Mucosa of gallbladder (tissue), 1 donor: ENCODE results near the gene FAM3D. TPM values are rescaled to one million over a fixed set of nuclear protein-coding genes. Genes with fewer than 3 reads are reported as not detected.
"Not testable (repeated sequence)": the region's sequence is repeated elsewhere in the genome, so short reads cannot be mapped to it uniquely, and the experiment has no call there.

ENCODE experiments used
- DNase-seq: peaks from one replicate; pipeline ENCODE4 v3.0.0-alpha.2; 2020; ENCODE audit warnings: low spot score
- total RNA-seq: library from RNA; stranded (reverse); gene quantifications from one replicate; pipeline ENCODE4 v1.2.1, GENCODE V29; 2021
- donor health status: DM: no; HTN: no; CAD: no.

FAM3D gene, protein sequence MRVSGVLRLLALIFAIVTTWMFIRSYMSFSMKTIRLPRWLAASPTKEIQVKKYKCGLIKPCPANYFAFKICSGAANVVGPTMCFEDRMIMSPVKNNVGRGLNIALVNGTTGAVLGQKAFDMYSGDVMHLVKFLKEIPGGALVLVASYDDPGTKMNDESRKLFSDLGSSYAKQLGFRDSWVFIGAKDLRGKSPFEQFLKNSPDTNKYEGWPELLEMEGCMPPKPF
- 98.6 TPM for total RNA-seq

- DNase-seq = peak; percentile 82
These were observed at the start of gene FAM3D for GRCh38 chr3:58666683-58667082. Gene FAM3D (minus strand): TSS chr3:58666774. CDS start chr3:58655563, 11,211 bp downstream.

DNA sequence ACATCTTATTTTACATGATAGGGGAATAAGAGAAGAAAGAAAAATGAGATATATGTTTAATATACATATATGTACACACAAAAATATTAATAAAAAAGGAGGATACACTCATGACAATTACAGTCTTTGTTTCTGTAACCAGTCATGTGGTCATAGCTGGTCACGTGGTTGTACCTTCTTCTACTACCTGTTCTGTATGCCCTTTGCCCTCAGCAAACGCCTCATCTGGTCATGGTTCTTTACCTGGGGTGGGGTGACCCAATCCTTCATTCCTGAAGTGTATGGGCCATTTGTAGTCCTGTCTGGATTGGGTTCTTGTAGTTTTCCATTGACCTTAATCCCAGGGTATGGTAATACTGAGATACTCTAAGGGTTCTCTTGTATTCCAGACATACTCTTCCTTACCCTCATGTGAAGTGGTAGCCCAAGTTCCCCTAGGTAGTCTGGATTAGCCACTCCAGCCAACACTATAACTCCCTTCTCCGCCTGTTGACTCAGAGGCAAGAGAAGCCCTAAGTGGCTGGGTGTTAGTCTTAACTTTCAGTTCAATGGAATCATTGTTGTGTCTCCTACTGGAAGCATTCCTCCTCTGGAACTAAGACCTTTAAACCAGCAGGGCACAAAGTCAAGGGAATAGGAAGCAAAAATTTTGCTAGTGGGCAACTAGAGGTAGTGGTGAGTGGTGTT is 47.3 kb upstream of the FAM3D start:
- DNase-seq = no peak

- no peak for DNase-seq
These were observed 45.3 kb upstream of the FAM3D start for GRCh38 chr3:58711871-58712270.

- DNase-seq = not testable (repeated sequence)
These were observed 42.4 kb upstream of the FAM3D start for GRCh38 chr3:58708983-58709382.

DNA sequence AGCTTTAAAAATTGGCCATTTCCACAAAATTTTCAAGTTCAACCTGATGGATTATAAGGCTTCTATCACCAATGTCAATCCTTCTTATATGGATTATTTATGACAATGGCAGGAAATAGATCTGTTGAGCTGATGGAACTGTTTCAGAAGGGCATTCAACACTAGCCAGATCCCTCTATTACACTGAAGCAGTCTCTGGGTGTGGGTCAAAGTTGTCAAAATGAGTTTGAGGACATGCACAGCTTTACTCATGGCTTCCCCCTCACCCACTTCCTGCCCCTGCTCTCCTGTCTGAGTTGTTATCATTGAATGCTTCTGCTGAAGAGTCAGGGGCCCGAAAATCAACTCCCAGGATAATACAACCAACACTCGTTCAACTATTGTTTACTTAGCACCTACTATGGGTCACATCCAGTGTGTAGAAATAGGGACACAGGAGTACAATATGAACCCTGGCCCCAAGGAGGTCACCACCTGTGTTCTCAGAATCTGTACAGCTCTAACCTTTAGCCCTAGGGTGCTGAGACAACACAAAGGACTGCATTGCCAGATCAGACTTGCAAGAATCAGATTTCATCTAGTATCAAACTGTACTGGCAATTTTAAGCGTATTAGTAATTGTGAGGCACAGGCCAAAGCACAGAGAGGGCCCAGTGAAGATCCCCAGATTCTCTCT is 41.7 kb upstream of the FAM3D start:
- DNase-seq = no peak

- DNase-seq = no peak
These were observed 40.9 kb upstream of the FAM3D start for GRCh38 chr3:58707390-58707930.

GRCh38 chr3:58706395-58707167 is 40.0 kb upstream of the FAM3D start:
- no peak for DNase-seq

DNA sequence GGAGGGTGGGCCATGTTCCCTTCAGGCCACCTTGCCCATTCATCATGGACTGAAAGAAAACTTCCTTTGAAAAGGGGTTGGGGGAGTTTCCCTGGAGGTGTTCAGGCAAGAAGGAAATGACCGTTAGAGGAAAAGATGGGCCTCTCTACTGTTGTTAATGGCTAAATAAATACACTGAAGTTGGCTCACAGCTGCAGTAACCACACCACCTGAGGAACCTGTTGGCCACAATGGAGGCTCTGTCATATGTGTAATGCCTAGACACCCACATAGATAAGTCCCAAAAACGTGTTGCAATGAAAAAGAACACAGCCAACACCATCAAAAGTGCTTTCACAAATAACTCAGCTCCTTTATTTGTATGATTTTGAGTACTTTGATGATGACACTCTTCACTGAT is 38.2 kb upstream of the FAM3D start:
- no peak for DNase-seq

DNA sequence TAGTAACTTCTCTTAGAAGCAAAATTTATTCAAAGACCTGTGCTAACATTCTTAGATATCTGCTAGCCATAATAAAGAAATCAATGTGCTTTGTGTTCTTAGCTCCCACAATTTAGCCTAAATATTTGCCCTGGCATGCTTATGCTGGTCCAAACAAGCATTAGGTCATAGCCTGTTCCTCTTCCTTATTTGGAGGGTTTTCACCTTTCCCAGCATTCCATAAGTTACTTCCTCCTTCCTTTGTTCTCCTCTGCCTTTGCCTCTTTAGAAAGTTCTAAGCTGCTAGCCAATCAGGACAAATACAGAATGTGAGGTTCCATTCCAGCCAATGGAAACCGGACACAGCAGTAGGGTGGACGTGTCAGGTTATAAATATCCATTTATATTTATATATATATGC is 37.7 kb upstream of the FAM3D start:
- DNase-seq = not testable (repeated sequence)

- no peak for DNase-seq
These were observed 31.7 kb upstream of the FAM3D start for GRCh38 chr3:58698246-58698645.

DNA sequence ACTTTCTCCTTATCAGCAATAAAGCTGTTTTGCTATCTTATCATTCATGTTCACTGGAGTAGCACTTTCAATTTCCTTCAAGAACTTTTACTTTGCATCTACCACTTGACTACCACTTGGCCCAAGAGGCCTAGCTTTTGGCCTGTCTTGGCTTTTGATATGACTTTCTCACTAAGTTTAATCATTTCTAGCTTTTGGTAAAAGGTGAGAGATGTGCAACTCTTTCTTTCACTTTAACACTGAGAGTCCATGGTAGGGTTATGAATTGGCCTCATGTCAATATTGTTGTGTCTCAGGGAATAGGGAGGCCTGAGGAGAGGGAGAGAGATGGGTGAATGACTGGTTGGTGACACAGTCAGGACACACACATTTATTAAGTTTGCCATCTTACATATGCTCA is 31.0 kb upstream of the FAM3D start:
- no peak for DNase-seq

DNA sequence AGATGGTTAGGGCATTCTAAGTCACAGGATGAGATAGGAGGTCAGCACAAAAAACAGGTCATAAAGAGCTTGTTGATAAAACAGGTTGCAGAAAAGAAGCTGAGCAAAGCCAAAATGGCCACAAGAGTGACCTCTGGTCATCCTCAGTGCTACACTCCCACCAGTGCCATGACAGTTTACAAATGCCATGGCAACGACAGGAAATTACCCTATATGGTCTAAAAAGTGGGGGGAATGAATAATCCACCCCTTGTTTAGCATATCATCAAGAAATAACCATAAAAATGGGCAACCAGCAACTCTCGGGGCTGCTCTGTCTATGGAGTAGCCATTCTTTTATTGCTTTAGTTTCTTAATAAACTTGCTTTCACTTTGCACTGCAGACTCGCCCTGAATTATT is 30.2 kb upstream of the FAM3D start:
- DNase-seq = not testable (repeated sequence)

DNA sequence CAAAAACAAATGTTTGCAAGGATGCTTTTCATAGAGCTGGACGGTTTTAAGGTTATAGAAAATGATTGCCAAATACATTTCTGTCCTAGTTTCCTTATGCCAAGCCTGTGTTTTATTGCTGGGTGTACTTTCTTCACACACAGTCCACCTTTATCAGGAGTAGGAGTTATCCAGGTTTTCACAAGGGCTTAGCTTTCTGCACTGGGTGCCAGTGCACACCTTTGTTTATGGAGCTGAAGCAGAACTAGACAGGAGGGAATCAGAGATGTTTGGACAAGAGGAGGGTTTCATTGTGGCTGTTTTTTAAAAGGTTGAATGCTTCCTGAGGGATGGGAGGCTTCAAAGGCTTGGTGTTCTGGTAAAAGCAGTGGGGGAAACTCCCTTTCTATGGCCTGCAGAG is 29.5 kb upstream of the FAM3D start:
- no peak for DNase-seq

DNA sequence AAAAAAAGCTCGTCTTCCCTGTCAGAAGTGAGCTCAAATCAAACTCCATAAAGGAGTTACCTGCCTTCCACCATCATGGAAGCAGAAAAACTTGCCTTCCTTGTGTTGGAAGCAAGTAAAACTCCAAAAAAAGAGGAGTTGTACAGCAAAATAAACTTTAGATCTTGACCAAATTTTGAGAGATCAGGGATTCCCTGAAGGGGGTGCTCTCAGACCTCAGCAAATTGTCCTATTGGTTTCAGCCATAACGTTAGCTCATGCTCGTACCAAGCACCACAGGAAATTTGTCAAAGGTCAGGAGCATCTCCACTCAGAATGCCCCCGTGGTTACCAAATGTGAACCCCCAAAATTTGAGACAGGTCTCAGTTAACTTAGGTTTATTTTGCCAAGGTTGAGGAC is 28.7 kb upstream of the FAM3D start:
- DNase-seq = not testable (repeated sequence)

DNA sequence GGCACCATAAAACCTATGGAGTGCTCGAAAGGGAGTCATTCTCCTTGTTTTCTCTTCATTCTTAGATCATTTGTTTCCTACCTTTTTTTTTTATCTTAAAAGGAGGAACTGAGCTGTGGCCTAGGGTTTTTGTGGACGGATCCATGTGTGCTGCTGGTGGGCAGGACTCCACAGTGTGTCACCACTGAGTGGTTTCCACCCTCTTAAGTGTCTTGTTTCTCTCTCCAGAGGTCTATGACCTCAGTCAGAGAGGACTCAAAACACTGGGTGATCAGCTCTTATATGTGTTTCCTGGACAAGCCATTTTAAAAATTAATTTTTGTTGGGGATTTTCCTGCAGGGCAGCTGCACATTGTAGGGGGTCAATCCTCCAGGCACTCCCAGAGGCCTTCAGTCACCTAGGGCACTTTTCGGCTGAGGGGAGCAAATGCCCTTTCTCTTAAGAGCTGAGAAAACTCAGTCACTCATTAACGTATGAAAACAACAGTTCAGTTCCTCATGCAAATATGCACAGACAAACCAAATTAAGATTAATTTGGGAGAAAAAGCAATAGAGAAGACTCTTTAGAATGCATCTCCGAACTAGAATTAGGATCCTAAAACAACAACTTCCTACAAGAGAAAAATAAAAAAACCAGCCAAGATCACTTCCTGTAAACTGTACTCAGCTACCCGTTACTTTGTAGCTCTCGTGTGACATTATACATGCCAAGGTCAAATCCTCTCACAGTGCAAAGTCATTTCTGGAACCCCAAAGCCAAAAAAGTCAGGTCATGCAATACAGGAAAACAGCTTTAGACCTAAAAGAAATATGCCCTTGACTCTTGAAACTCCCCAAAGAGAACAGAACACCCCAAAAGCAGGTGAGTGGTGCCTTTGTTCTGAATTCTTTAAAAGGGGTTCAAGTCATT is 27.6 kb upstream of the FAM3D start:
- DNase-seq = no peak

DNA sequence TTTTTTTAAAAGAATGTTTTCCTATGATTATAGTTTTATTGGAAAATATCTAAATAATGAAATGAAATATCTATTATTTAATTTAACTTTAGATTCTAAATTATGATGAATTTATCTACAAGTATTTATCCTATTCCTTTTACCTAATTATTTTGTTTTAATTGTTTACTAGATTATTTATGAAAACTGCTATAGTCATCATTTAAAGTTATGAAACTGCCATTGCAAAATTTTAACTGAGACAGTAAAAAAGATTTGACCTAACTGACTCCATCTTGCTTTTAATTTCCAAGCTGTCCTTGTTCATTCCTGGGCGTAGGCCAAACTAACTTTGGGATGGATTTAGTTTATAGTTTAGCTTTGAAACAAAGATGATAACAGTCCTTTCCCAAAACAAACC is 25.9 kb upstream of the FAM3D start:
- DNase-seq = no peak

- DNase-seq = no peak
These were observed 25.4 kb upstream of the FAM3D start for GRCh38 chr3:58691997-58692396.

DNA sequence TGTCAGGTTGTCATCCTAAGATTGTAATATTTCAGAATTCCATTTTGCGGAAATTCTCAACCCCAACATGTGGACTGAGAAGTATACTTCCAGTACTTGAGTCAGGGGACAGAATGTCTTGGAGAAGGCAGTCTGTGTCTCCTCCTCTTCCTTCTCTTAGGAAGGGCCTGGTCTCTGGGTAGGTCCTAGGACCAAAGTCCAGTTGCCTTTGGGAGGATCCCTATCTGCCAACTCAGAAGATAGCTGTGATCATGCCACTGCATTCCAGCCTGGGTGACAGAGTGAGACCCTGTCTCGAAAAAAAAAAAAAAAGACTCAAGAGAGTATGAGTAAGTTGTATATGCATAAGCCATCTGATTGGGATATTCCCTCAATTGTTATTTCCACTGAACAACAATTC is 23.9 kb upstream of the FAM3D start:
- DNase-seq = no peak

DNA sequence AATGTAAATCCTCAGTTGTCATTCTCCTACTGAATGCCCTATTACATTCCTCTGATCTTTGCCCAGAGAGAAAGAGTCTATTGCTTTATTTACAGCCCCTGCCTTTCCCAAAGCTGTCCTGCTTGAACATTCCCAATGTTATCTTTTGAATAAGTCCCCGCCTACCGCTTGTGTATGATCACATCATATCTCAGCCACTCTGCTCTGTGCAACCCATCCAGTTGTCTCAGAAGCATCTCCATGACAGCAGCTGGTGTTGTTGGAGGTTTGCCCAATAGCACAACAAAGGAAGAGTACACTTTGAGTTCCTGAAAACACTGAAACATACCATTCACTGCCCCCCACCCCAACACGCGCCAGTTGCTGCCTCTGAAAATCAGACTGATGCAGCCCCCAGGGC is 22.0 kb upstream of the FAM3D start:
- DNase-seq = no peak

DNA sequence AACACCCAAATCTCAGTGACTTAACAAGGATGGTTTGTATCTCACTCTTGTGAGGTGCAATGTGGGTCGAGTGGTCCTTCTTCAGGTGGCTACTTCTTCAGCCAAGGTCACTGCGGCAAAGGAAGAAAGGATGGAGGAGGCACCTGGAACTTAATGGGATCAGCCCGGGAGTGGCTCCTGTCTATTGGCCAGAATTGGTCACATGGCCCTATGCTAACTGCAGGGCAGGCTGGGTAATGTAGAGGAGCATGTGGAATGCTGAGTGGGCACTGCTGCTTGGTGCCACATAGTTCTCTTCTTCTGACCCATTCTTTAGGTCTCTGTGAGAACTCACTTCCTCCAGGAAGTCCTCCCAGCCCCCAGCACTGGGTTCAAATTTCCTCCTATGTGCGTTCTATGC is 20.3 kb upstream of the FAM3D start:
- DNase-seq = no peak

GRCh38 chr3:58685641-58686040 is 19.1 kb upstream of the FAM3D start:
- DNase-seq = no peak
